Retinal pigment epithelial cell (primary cell): ENCODE results near the gene ARHGAP10.

Source experiments
- DNase-seq: peaks from one replicate; pipeline ENCODE4 v3.0.0-alpha.2; 2010; ENCODE audit warnings: low read depth
- H3K4me3 ChIP-seq: 2 replicates; pipeline ENCODE4 v1.5.1; 2011; ENCODE audit warnings: mild to moderate bottlenecking, low read length, control low read depth, moderate library complexity
- CTCF ChIP-seq: conservative IDR thresholded peaks from 2 replicates; pipeline ENCODE4 v1.5.1; 2011; ENCODE audit warnings: low read depth, low read length, control low read depth, inconsistent platforms

Gene ARHGAP10

GRCh38 chr4:147773261-147774184 is 41.6 kb downstream of the ARHGAP10 start:
- TF ChIP-seq CTCF = no peak
- H3K4me3 ChIP-seq = no peak overlapping the region
- DNase-seq = no peak

GRCh38 chr4:147776716-147777115 is 44.8 kb downstream of the ARHGAP10 start:
- DNase-seq = no peak
- no peak for TF ChIP-seq CTCF

GRCh38 chr4:147777456-147778091 is 45.7 kb downstream of the ARHGAP10 start:
- H3K4me3 ChIP-seq = no peak overlapping the region
- no peak for TF ChIP-seq CTCF
- DNase-seq = no peak

More at GRCh38 chr4:147776716-147777115, 44.8 kb downstream of the ARHGAP10 start:
- no peak overlapping the region for H3K4me3 ChIP-seq

GRCh38 chr4:147778942-147779341 is 47.1 kb downstream of the ARHGAP10 start:
- H3K4me3 ChIP-seq = no peak overlapping the region
- no peak for TF ChIP-seq CTCF
- DNase-seq = no peak

- no peak for TF ChIP-seq CTCF
- no peak overlapping the region for H3K4me3 ChIP-seq
- DNase-seq = no peak
These were observed 47.6 kb downstream of the ARHGAP10 start for GRCh38 chr4:147779451-147779850.

- DNase-seq = no peak
- no peak overlapping the region for H3K4me3 ChIP-seq
- no peak for TF ChIP-seq CTCF
These were observed 48.4 kb downstream of the ARHGAP10 start for GRCh38 chr4:147780137-147780777.
